ENCODE data around the gene POLR1A.

Gene POLR1A

DNA sequence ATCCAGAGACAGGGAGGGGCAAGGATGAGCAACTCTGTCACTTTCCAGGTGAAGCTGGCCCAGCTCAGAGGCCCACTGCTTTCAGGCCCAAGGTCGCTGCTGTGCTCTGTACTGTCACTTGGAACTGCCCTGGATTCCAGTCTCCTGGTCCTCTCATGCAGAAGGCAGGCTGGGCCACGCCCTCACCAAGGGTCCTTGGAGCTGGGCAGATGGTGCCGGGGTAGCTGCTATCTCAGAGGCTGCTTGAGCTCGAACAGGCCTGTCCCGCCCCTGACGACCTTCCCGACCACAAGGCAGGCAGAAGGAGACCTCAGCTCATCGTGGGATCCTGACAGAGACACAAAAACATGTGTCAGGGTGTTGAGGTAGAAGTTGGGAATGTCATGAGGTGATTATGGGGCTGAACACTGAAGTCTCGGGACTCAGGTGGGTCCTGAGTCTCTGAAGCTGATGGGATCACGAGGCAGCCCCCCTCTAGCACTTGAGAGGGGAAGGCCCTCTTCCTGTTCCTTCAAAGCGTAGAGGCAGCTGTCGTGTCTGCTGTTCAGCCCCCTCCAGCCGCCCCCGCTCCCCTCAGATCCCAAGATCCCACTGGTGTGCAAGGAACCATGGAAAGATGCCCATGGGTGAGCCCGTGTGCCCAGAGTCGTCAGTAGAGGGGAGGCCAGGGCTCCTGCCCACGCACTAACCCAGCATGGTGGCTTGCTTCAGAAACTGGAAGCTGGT, 78.3 kb downstream of the POLR1A start:
- no peaks in the 10 kb centered on the region for H3K4me1 ChIP-seq
- no peak overlapping the region for H3K4me3 ChIP-seq
- H3K27me3 ChIP-seq, result no peaks in the 10 kb centered on the region
- H3K36me3 ChIP-seq, result peaks cover 50 to 77% (median 51%) of the 10 kb centered on the region in 3 donors
- no peak overlapping the region for H3K27ac ChIP-seq
- DNase-seq, result peak in 1 of 2 donors; percentile 58
- intact Hi-C loops (cut with DNase I; ENCODE audit: low total_unique reads), result no loop called here
- no peaks in the 10 kb centered on the region for H3K9me3 ChIP-seq
- no peak for TF ChIP-seq CTCF (IDR thresholded peaks at IDR 0.05)

- intact Hi-C loops (cut with DNase I; ENCODE audit: low total_unique reads), result no loop called here
- H3K4me3 ChIP-seq, result no peak overlapping the region
- peaks cover 43 to 70% (median 46%) of the 10 kb centered on the region in 3 donors for H3K36me3 ChIP-seq
- H3K27me3 ChIP-seq, result no peaks in the 10 kb centered on the region
- peak in 1 of 2 donors; percentile 60 for DNase-seq
- no peak for TF ChIP-seq CTCF (IDR thresholded peaks at IDR 0.05)
- no peaks in the 10 kb centered on the region for H3K9me3 ChIP-seq
- H3K4me1 ChIP-seq, result peaks cover 0 to 3% (median 0%) of the 10 kb centered on the region in 4 donors
- H3K27ac ChIP-seq, result no peak overlapping the region
Measured at GRCh38 chr2:86026744-86027065, 79.0 kb downstream of the POLR1A start.

DNA sequence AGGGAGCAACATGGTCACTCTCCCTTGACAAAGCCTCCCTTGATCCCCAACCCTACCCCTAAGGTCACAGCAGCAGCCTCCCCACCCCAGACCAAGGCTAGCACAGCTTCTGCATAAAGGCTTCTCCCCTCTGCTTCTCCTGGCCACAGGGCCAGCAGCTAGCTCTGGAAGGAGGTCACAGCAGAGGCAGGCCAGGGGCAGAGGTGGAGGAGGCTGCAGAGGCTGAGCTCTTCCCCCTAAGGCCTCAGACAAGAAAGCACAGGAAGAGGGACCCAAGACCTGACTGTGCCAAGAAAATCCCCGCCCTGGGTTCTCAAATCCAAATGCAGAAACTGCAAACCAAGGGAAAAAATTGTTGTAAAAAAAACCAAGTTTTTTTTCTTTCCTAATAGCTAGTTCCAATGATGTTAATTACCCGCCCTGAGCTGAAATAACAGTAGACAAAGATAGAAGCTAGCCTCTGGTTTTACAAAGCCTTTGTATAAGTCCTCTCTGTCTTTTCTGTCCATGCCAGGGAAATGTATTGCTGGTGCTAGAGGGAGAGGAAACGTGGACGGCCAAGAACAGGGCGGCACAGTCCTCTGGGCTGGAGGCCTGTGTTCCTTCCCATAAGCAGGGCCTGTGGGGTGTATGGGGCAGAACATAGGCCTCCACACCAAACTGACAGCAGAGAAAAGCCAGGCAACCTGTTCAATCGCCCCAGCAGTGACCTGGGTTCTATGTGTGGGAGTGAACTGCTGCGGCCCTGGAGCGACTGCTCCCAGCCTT, 79.5 kb downstream of the POLR1A start:
- TF ChIP-seq CTCF (IDR thresholded peaks at IDR 0.05), result no peak
- intact Hi-C loops (cut with DNase I; ENCODE audit: low total_unique reads), result no loop called here
- peak in 1 of 2 donors; percentile 52 for DNase-seq
- Histone ChIP-seq H3K4me1 (peaks cover 0 to 9% (median 4%) of the 10 kb centered on the region in 4 donors), H3K9me3 (no peaks in the 10 kb centered on the region), H3K27me3 (no peaks in the 10 kb centered on the region), H3K4me3 (no peak overlapping the region), H3K27ac (no peak overlapping the region), H3K36me3 (peaks cover 38 to 65% (median 41%) of the 10 kb centered on the region in 3 donors)

DNA sequence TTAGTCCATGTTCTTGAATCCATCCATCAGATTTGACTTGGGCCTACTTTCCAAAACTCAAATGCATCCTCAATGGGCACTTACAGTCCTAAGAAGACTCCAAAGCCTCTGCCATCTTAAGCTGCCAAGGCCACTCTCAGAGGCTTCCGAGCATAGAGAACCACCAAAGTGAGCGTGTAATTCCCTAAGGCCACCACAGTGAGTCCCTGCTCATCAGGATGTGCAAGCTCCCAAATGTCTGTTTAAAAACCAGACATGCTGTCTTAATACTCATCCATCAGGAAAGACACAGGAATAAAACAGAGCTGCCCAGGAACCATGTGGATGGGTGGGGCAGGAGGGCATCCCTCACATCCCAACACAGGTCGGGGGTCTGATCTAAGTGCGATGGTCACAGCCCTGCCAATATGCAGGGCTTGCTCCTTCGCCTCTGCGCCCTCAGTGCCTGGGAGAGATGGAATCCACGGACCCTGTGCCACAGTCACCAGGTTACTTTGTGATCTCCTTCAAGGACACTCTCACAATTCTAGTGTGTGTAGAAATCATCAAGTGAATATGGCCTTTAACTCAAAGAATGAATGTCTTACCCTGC, 80.4 kb downstream of the POLR1A start:
- H3K27me3 ChIP-seq, result no peaks in the 10 kb centered on the region
- intact Hi-C loops (cut with DNase I; ENCODE audit: low total_unique reads), result no loop called here
- H3K4me3 ChIP-seq, result no peak overlapping the region
- DNase-seq, result peak in 1 of 2 donors; percentile 60
- TF ChIP-seq CTCF (IDR thresholded peaks at IDR 0.05), result no peak
- H3K9me3 ChIP-seq, result no peaks in the 10 kb centered on the region
- peaks cover 0 to 16% (median 8%) of the 10 kb centered on the region in 4 donors for H3K4me1 ChIP-seq
- H3K36me3 ChIP-seq, result peaks cover 29 to 56% (median 34%) of the 10 kb centered on the region in 3 donors
- H3K27ac ChIP-seq, result no peak overlapping the region

DNA sequence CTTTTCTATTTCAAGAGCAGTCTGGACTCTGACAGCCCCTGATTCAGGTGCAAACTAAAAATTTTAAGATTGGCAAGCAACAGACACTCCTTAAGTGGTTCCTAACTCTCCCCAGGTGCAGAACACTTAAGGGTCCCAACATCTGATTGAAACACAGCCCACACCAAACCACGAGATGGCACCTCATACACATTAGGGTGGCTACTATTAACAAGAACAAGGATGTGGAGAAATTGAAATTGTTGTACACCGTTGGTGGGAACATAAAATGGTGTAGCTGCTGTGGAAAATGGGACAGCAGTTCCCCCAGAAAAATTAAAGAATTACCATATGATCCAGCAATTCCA, 82.3 kb downstream of the POLR1A start:
- no peaks in the 10 kb centered on the region for H3K9me3 ChIP-seq
- H3K36me3 ChIP-seq, result peaks cover 20 to 36% (median 20%) of the 10 kb centered on the region in 3 donors
- H3K27ac ChIP-seq, result no peak overlapping the region
- peaks cover 0 to 16% (median 8%) of the 10 kb centered on the region in 4 donors for H3K4me1 ChIP-seq
- DNase-seq, result no peak
- intact Hi-C loops (cut with DNase I; ENCODE audit: low total_unique reads), result no loop called here
- no peak for TF ChIP-seq CTCF (IDR thresholded peaks at IDR 0.05)
- no peaks in the 10 kb centered on the region for H3K27me3 ChIP-seq
- H3K4me3 ChIP-seq, result no peak overlapping the region
